Type B pancreatic cell (in vitro differentiated cells): ENCODE results near the gene PNMA6E. TPM values are rescaled to one million over a fixed set of nuclear protein-coding genes. Genes with fewer than 3 reads are reported as not detected.

ENCODE experiments used
- DNase-seq: peaks from one replicate; pipeline ENCODE4 v3.0.0; 2021; ENCODE audit warnings: mixed read lengths; ENCODE audit not compliant: unreplicated experiment; ENCODE audit errors: extremely low spot score
- H3K27ac Mint-ChIP-seq: 2 replicates; pipeline ENCODE4 v1.8.0; 2021; ENCODE audit warnings: mild to moderate bottlenecking, mixed read lengths
- H3K27me3 Mint-ChIP-seq: 2 replicates; pipeline ENCODE4 v1.8.0; 2021; ENCODE audit warnings: mixed read lengths
- H3K36me3 Mint-ChIP-seq: 2 replicates; pipeline ENCODE4 v1.8.0; 2021; ENCODE audit warnings: mixed read lengths
- H3K4me1 Mint-ChIP-seq: one replicate; pipeline ENCODE4 v1.8.0; 2021; ENCODE audit warnings: mixed read lengths; ENCODE audit not compliant: unreplicated experiment
- H3K4me3 Mint-ChIP-seq: 2 replicates; pipeline ENCODE4 v1.8.0; 2021; ENCODE audit warnings: mild to moderate bottlenecking, mixed read lengths
- H3K9me3 Mint-ChIP-seq: 2 replicates; pipeline ENCODE4 v1.8.0; 2021; ENCODE audit warnings: mixed read lengths
- total RNA-seq: library from RNA; stranded (reverse); gene quantifications from 2 replicates; pipeline ENCODE4 v1.2.1, GENCODE V29; 2021; ENCODE audit warnings: low replicate concordance
- TF ChIP-seq, protein P1 (sequence below): fragments of 200-600 bp; sonication (generic); conservative IDR thresholded peaks from 2 replicates; pipeline ENCODE4 v1.5.0; 2021; ENCODE audit warnings: antibody characterized with exemption, mild to moderate bottlenecking

PNMA6E gene
- total RNA-seq, 1 donor from 2014 or later, result not detected

DNA sequence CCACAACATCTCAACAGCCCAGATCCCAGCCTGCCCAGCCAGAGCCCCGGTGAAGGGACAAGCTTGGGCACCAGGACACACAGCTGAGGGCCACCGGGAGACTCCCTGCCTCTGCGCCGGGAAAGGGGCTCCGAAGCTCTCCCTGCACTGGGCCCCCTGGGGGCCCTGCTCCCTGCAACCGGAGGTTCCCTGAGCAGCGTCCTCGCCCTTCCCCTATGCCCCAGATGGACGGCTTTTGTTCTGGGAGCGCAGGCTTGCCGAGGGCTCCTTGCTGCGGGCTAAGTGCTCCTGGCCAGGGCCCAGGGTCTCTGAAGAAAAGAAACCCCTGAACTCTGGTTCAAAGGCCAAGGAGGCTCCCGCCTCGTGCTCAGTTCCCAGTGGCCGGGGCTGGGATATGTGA, 9.2 kb upstream of the PNMA6E start:
- no peaks in the 10 kb centered on the region for H3K9me3 Mint-ChIP-seq
- no peak overlapping the region for H3K4me3 Mint-ChIP-seq
- H3K27me3 Mint-ChIP-seq, result peaks cover 20% of the 10 kb centered on the region
- no peak for DNase-seq
- H3K36me3 Mint-ChIP-seq, result no peaks in the 10 kb centered on the region
- H3K4me1 Mint-ChIP-seq, result no peaks in the 10 kb centered on the region
- H3K27ac Mint-ChIP-seq, result no peak overlapping the region
- TF ChIP-seq, protein P1, sequence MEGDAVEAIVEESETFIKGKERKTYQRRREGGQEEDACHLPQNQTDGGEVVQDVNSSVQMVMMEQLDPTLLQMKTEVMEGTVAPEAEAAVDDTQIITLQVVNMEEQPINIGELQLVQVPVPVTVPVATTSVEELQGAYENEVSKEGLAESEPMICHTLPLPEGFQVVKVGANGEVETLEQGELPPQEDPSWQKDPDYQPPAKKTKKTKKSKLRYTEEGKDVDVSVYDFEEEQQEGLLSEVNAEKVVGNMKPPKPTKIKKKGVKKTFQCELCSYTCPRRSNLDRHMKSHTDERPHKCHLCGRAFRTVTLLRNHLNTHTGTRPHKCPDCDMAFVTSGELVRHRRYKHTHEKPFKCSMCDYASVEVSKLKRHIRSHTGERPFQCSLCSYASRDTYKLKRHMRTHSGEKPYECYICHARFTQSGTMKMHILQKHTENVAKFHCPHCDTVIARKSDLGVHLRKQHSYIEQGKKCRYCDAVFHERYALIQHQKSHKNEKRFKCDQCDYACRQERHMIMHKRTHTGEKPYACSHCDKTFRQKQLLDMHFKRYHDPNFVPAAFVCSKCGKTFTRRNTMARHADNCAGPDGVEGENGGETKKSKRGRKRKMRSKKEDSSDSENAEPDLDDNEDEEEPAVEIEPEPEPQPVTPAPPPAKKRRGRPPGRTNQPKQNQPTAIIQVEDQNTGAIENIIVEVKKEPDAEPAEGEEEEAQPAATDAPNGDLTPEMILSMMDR, result no peak

- Mint-ChIP-seq H3K27me3 (peaks cover 23% of the 10 kb centered on the region), H3K36me3 (no peaks in the 10 kb centered on the region), H3K27ac (no peak overlapping the region), H3K4me3 (no peak overlapping the region), H3K9me3 (no peaks in the 10 kb centered on the region), H3K4me1 (no peaks in the 10 kb centered on the region)
- TF ChIP-seq, protein P1, result no peak
- no peak for DNase-seq
Measured at GRCh38 chrX:153409414-153410101, 8.4 kb upstream of the PNMA6E start.

GRCh38 chrX:153408871-153409351, 7.8 kb upstream of the PNMA6E start:
- no peak overlapping the region for H3K4me3 Mint-ChIP-seq
- H3K27me3 Mint-ChIP-seq, result peaks cover 26% of the 10 kb centered on the region
- no peaks in the 10 kb centered on the region for H3K9me3 Mint-ChIP-seq
- no peaks in the 10 kb centered on the region for H3K36me3 Mint-ChIP-seq
- no peaks in the 10 kb centered on the region for H3K4me1 Mint-ChIP-seq
- DNase-seq, result no peak
- TF ChIP-seq, protein P1, result no peak
- no peak overlapping the region for H3K27ac Mint-ChIP-seq

GRCh38 chrX:153408221-153408721, 7.1 kb upstream of the PNMA6E start:
- DNase-seq, result no peak
- Mint-ChIP-seq H3K4me1 (no peaks in the 10 kb centered on the region), H3K9me3 (peaks cover under 1% of the 10 kb centered on the region), H3K36me3 (no peaks in the 10 kb centered on the region), H3K4me3 (no peak overlapping the region), H3K27me3 (peaks cover 26% of the 10 kb centered on the region), H3K27ac (no peak overlapping the region)
- TF ChIP-seq, protein P1, result no peak

DNA sequence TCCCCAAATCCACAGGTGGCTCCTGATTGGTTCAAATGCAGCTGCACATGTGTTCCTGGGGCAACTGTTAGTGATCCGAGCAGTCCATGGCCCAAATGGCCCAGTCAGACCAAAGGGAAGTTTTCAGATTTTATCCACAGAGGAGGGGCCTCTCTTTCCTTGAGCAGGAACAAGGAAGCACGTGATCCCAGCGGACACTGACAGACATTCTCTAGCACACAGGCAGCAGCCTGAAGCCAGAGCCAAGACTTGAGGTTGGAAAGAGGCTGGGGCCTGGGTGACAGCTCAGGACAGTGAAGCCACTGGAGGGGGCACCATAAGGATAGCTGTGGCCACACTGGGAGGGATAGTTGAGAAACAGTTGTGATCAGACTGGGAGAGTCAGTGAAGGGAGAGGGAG, 6.6 kb upstream of the PNMA6E start:
- peaks cover 6% of the 10 kb centered on the region for H3K9me3 Mint-ChIP-seq
- H3K36me3 Mint-ChIP-seq, result no peaks in the 10 kb centered on the region
- no peak for DNase-seq
- H3K4me1 Mint-ChIP-seq, result no peaks in the 10 kb centered on the region
- H3K27me3 Mint-ChIP-seq, result peaks cover 26% of the 10 kb centered on the region
- TF ChIP-seq, protein P1, result no peak
- no peak overlapping the region for H3K4me3 Mint-ChIP-seq
- no peak overlapping the region for H3K27ac Mint-ChIP-seq
